H1 (cell line): ENCODE measurements around the gene ENTPD5. TPM values are rescaled to one million over a fixed set of nuclear protein-coding genes. Genes with fewer than 3 reads are reported as not detected.
A peak's percentile ranks its signal among the peaks of the same experiment; 100 is the strongest.

Experiments used
- CBX5 ChIP-seq: fragments of 300-800, 300-1000 bp; sonication (generic); IDR thresholded peaks from 2 replicates; pipeline ENCODE4 v1.7.1; 2016; ENCODE audit warnings: antibody characterized with exemption, low read length, low read depth
- CTBP2 ChIP-seq: IDR thresholded peaks from 2 replicates; pipeline ENCODE4 v1.7.0; 2011; ENCODE audit warnings: borderline replicate concordance, mild to moderate bottlenecking, moderate library complexity, mixed read lengths, low read length; ENCODE audit not compliant: insufficient read depth, insufficient read length
- E2F6 ChIP-seq: IDR thresholded peaks from 2 replicates; pipeline ENCODE4 v1.6.1; 2012; ENCODE audit warnings: inconsistent platforms
- EGR1 ChIP-seq: IDR thresholded peaks from 2 replicates; pipeline ENCODE4 v1.6.1; 2011; ENCODE audit warnings: low read depth, low read length, borderline replicate concordance
- GABPA ChIP-seq: IDR thresholded peaks from 2 replicates; pipeline ENCODE4 v1.6.1; 2011; ENCODE audit warnings: mild to moderate bottlenecking, low read length, moderate library complexity, borderline replicate concordance; ENCODE audit not compliant: insufficient read depth
- GTF2F1 ChIP-seq: IDR thresholded peaks from 2 replicates; pipeline ENCODE4 v1.6.1; 2012; ENCODE audit warnings: low read depth, low read length, improper control_type of control experiment, borderline replicate concordance
- KDM1A ChIP-seq: fragments of 200-600, 300-600 bp; sonication (generic); IDR thresholded peaks from 2 replicates; pipeline ENCODE4 v1.7.1; 2016; ENCODE audit warnings: mild to moderate bottlenecking, low read length, borderline replicate concordance
- KDM5A ChIP-seq: fragments of 200-600 bp; IDR thresholded peaks from 2 replicates; pipeline ENCODE4 v1.7.1; 2012; ENCODE audit warnings: mild to moderate bottlenecking, low read length, inconsistent platforms, mixed read lengths
- NANOG ChIP-seq: IDR thresholded peaks from 2 replicates; pipeline ENCODE4 v1.6.1; 2011; ENCODE audit warnings: low read length, low read depth, mild to moderate bottlenecking, inconsistent platforms; ENCODE audit not compliant: insufficient read depth, poor library complexity, severe bottlenecking
- NRF1 ChIP-seq: IDR thresholded peaks from 2 replicates; pipeline ENCODE4 v1.6.1; 2011; ENCODE audit warnings: mild to moderate bottlenecking, low read depth, low read length, improper control_type of control experiment
- POLR2A ChIP-seq, 2 experiments: IDR thresholded peaks; 1 replicate in 1 of 2; 2 replicates in 1 of 2; pipeline ENCODE4 v1.6.1; 2011; ENCODE audit warnings: low read depth in 2 of 2, low read length in 2 of 2, mild to moderate bottlenecking in 2 of 2; ENCODE audit errors: control extremely low read depth in 1 of 2
- RNF2 ChIP-seq: fragments of 200-900, 300-1000 bp; sonication (generic); IDR thresholded peaks from 2 replicates; pipeline ENCODE4 v1.7.1; 2016; ENCODE audit warnings: borderline replicate concordance, low read depth, mild to moderate bottlenecking, antibody characterized with exemption, low read length; ENCODE audit not compliant: poor library complexity, severe bottlenecking; ENCODE audit errors: missing control alignments
- RXRA ChIP-seq: IDR thresholded peaks from 2 replicates; pipeline ENCODE4 v1.6.1; 2011; ENCODE audit warnings: low read depth, mild to moderate bottlenecking, low read length, moderate library complexity; ENCODE audit not compliant: insufficient read depth
- SP2 ChIP-seq: IDR thresholded peaks from 2 replicates; pipeline ENCODE4 v1.6.1; 2012; ENCODE audit warnings: mild to moderate bottlenecking, low read length, inconsistent platforms
- SP4 ChIP-seq: IDR thresholded peaks from 2 replicates; pipeline ENCODE4 v1.6.1; 2012; ENCODE audit warnings: low read length, inconsistent platforms
- SRF ChIP-seq: IDR thresholded peaks from 2 replicates; pipeline ENCODE4 v1.6.1; 2011; ENCODE audit warnings: mild to moderate bottlenecking, low read depth, low read length, moderate library complexity
- SUZ12 ChIP-seq: fragments of 200-600 bp; sonication (generic); IDR thresholded peaks from 2 replicates; pipeline ENCODE4 v1.6.1; 2012; ENCODE audit warnings: mild to moderate bottlenecking, inconsistent platforms, low read length, moderate library complexity, mixed read lengths
- TAF1 ChIP-seq: IDR thresholded peaks from 2 replicates; pipeline ENCODE4 v1.6.1; 2011; ENCODE audit warnings: mild to moderate bottlenecking, low read depth, low read length
- YY1 ChIP-seq: IDR thresholded peaks from 2 replicates; pipeline ENCODE4 v1.6.1; 2011; ENCODE audit warnings: low read depth, mild to moderate bottlenecking, low read length
- polyA plus RNA-seq, 7 experiments: library from polyadenylated mRNA; depleted of rRNA in 3 of 7; stranded (reverse) in 5 of 7; unstranded in 2 of 7; fragments of >200 nt in 5 of 7; fragments of 200-250 nt in 2 of 7; gene quantifications; 1 replicate in 5 of 7; 2 replicates in 1 of 7; 4 replicates in 1 of 7; pipeline versions ENCODE4 v1.2.1 to v1.2.3, GENCODE V29; 2011 to 2013; ENCODE audit warnings: missing spikeins in 2 of 7, mixed read lengths in 2 of 7
- total RNA-seq: library from RNA; stranded (reverse); fragmentation: NEBNext Ultra II Directional; extraction: Animal tissue kit (Norgen Biotek cat#: 25700); gene quantifications from 2 replicates; pipeline ENCODE4 v1.2.1, GENCODE V29; 2021
- TF ChIP-seq, protein P1 (sequence below): IDR thresholded peaks from 2 replicates; pipeline ENCODE4 v1.6.1; 2012; ENCODE audit warnings: inconsistent platforms
- TF ChIP-seq, protein P2 (sequence below): IDR thresholded peaks from 2 replicates; pipeline ENCODE4 v1.6.1; 2011; ENCODE audit warnings: low read length, improper control_type of control experiment

ENTPD5 gene
- total and polyA plus RNA-seq, 2 of the 8 experiments (the other 6 are each of a cell fraction or from before 2014, with no cell fraction given), result 5.0 to 6.5 TPM

GRCh38 chr14:73949752-73950734, 69.0 kb downstream of the ENTPD5 start, which contains the start of the genes COQ6 and FAM161B (continued):
- no peak for TF ChIP-seq NANOG
- no peak for TF ChIP-seq GTF2F1
- TF ChIP-seq, protein P1, sequence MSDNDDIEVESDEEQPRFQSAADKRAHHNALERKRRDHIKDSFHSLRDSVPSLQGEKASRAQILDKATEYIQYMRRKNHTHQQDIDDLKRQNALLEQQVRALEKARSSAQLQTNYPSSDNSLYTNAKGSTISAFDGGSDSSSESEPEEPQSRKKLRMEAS, result peak; percentile 80
- peak; percentile 52 to 86 for TF ChIP-seq POLR2A (IDR thresholded peaks at IDR 0.05; ENCODE audit: control extremely low read depth in 1 of 2, low read depth in 2 of 2, low read length in 2 of 2)
- no peak for TF ChIP-seq CTBP2
- TF ChIP-seq NRF1, result peak; percentile 25; the same call in 1 of the 2 replicates
- no peak for TF ChIP-seq SP2
- peak; percentile 89 for TF ChIP-seq YY1
- TF ChIP-seq, protein P2, sequence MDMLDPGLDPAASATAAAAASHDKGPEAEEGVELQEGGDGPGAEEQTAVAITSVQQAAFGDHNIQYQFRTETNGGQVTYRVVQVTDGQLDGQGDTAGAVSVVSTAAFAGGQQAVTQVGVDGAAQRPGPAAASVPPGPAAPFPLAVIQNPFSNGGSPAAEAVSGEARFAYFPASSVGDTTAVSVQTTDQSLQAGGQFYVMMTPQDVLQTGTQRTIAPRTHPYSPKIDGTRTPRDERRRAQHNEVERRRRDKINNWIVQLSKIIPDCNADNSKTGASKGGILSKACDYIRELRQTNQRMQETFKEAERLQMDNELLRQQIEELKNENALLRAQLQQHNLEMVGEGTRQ, result no peak
- no peak for TF ChIP-seq SUZ12
- no peak for TF ChIP-seq CBX5
- peak; percentile 79 for TF ChIP-seq TAF1
- TF ChIP-seq SP4, result no peak
- no peak for TF ChIP-seq RNF2
- no peak for TF ChIP-seq SRF
- TF ChIP-seq GABPA, result peak; percentile 48; the same call in 1 of the 2 replicates
- peak; percentile 79 for TF ChIP-seq E2F6
- no peak; the same call in 1 of the 2 replicates for TF ChIP-seq KDM5A
- TF ChIP-seq RXRA, result no peak
- no peak for TF ChIP-seq KDM1A
- TF ChIP-seq EGR1, result no peak
